Activated CD8-positive, alpha-beta memory T cell treated with anti-CD3 and anti-CD28 coated beads, Interleukin-2, amount 50 U/mL, for 4 hours (primary cell): Measurements from ENCODE around the gene COX7B.

Source experiments
- DNase-seq: peaks from one replicate; pipeline ENCODE4 v3.0.0-alpha.2; 2020

Gene COX7B

GRCh38 chrX:77945910-77946545, 46.8 kb downstream of the COX7B start:
- DNase-seq = no peak

- DNase-seq = no peak
Measured at GRCh38 chrX:77946571-77946970, 47.3 kb downstream of the COX7B start.

- no peak for DNase-seq
Measured at GRCh38 chrX:77949840-77950239, 50.6 kb downstream of the COX7B start.

DNA sequence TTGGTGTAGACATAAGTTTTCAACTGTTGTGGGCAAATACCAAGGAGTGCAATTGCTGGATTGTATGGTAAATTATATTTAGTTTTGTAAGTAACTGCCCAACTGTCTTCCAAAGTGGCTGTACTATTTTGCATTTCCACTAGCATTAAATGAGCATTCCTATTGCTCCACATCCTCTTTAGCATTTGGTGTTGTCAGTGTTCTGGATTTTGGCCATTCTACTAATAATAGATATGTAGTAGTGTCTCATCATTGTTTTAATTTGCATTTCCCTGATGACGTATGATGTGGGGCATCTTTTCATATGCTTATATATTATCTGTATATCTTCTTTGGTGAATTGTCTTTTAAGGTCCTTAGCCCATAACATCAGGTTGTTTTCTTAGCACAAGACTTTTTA, 52.9 kb downstream of the COX7B start:
- no peak for DNase-seq

DNA sequence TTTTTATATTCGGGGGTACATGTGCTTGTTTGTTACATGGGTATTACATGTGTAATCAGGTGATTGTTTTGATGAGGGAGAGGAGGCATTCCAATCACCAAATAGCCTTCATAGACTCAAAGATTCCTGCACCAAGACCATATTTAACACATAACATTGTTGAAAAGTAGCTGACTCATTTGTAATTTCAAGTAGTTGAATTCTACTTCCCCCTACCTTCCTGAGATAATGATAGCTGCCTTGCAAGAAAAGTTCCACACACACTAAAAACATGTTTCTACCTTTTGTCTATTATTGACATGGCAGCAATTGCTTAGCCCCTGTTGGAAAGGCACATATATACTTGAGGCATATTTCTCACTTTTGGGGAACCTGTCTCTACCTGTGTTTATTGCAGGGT, 54.0 kb downstream of the COX7B start:
- DNase-seq = no peak

DNA sequence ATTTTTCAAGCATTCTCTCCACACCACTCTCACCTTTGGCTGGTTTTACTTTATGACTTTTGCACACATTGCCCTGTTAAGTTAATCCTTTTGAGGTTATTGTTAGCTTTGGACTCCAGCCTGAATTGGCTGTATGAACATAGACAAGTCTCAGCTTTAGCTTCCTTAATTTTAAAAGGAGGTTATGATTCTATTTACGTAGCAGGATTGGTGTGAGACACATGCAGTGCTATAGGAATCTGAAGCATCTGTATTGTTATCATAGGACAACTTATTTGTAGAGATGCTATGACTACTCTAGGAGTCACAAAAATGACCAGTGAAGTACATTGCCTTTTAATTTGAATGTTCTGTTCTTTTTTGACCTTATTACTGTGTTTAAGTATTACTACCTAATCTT, 54.4 kb downstream of the COX7B start:
- DNase-seq = no peak
